ENCODE measurements around the gene MICAL2. TPM values are rescaled to one million over a fixed set of nuclear protein-coding genes. Genes with fewer than 3 reads are reported as not detected.
A peak's percentile ranks its signal among the peaks of the same experiment; 100 is the strongest.

The MICAL2 gene
- total and polyA plus RNA-seq, 12 donors: 8.4 to 80.5 (median 34.1) TPM

DNA sequence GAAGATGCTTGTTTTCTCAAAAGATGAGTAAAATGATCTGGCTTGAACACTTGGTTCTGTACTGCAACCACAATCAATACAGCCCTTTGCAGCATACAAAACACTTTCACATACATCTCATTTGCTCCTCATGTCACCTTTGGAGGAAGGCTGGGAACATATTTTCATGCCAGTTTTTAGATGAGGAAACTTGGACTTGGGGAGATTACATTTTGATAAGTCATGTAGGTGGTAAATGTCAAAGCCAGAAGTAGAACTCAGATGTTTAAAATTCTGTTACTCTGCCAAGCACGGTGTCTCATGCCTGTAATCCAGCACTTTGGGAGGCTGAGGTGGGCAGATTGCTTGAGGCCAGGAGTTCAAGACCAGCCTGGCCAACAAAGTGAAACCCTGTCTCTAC lies 121.8 kb downstream of the MICAL2 start:
- TF ChIP-seq, protein P1, sequence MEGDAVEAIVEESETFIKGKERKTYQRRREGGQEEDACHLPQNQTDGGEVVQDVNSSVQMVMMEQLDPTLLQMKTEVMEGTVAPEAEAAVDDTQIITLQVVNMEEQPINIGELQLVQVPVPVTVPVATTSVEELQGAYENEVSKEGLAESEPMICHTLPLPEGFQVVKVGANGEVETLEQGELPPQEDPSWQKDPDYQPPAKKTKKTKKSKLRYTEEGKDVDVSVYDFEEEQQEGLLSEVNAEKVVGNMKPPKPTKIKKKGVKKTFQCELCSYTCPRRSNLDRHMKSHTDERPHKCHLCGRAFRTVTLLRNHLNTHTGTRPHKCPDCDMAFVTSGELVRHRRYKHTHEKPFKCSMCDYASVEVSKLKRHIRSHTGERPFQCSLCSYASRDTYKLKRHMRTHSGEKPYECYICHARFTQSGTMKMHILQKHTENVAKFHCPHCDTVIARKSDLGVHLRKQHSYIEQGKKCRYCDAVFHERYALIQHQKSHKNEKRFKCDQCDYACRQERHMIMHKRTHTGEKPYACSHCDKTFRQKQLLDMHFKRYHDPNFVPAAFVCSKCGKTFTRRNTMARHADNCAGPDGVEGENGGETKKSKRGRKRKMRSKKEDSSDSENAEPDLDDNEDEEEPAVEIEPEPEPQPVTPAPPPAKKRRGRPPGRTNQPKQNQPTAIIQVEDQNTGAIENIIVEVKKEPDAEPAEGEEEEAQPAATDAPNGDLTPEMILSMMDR (IDR thresholded peaks at IDR 0.05): no peak
- no peak for TF ChIP-seq POLR2A (IDR thresholded peaks at IDR 0.05)
- Histone ChIP-seq H3K36me3 (replicated peaks in 1 of 2) (peaks cover 0 to 10% of the 10 kb centered on the region in 2 donors), H3K4me1 (replicated peaks in 1 of 2) (peaks cover 0 to 4% of the 10 kb centered on the region in 2 donors), H3K9me3 (replicated peaks in 1 of 3) (no peaks in the 10 kb centered on the region), H3K27me3 (no peaks in the 10 kb centered on the region), H3K4me3 (no peak overlapping the region), H3K27ac (peak overlapping the region in 1 of 5 donors; percentile 78)
- 80 to 83% (median 81%) methylated on average over 1 of the region's 1 CpG for WGBS, 4 donors
- no peak for DNase-seq
- intact Hi-C loops (cut with DNase I): loop anchor here in 1 of 2 donors (10.0 kb wide), 1 partner anchor 297 kb away; no protein-coding TSS in a partner anchor

DNA sequence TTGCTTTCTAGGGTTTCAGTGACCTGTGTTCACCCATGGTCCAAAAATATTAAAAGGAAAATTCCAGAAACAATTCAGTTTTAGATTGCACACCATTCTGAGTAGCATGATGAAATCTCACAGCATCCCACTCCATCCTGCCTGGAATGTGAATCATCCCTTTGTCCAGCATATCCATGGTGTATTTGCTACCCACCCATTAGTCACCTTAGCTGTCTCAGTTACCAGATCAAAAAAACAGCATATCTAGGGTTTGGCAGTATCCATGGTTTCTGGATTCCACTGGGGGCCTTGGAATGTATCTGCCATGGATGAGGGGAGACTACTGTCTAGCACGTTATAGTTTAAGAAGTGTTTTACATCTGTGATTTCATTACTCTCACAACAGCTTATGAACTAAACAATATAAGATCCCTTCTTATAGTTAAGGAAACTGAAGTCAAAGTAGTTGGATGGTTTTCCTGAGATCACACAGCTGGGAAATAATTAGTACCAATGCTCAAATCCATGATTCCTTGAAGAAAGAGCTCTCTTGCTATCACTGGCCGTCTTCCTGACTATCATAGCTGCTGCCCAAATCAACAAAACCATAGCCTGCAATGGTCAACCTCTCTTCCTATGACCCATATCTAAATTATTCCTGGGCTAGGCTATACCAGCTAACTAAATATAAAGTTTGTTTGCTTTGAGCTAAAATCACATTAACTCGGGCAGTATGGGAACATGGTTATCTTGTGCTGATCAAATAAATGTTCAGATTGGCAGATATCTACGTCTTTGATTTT lies 122.6 kb downstream of the MICAL2 start:
- H3K27me3 ChIP-seq: no peaks in the 10 kb centered on the region
- no peak overlapping the region for H3K4me3 ChIP-seq
- peak overlapping the region in 2 of 5 donors; percentile 52 to 78 for H3K27ac ChIP-seq
- peaks cover 0 to 2% of the 10 kb centered on the region in 2 donors for H3K36me3 ChIP-seq (replicated peaks in 1 of 2)
- H3K4me1 ChIP-seq (replicated peaks in 1 of 2): peaks cover 0 to 4% of the 10 kb centered on the region in 2 donors
- no peaks in the 10 kb centered on the region for H3K9me3 ChIP-seq (replicated peaks in 1 of 3)
- no peak for DNase-seq
- TF ChIP-seq, protein P1 (IDR thresholded peaks at IDR 0.05): no peak
- TF ChIP-seq POLR2A (IDR thresholded peaks at IDR 0.05): no peak
- intact Hi-C loops (cut with DNase I): loop anchor here in 1 of 2 donors (10.0 kb wide), 1 partner anchor 298 kb away; no protein-coding TSS in a partner anchor
- WGBS, 4 donors: 69 to 83% (median 76%) methylated on average over 4 of the region's 4 CpGs

GRCh38 chr11:12233602-12233925 lies 123.2 kb downstream of the MICAL2 start:
- no peak overlapping the region for H3K4me3 ChIP-seq
- DNase-seq: no peak
- peak overlapping the region in 3 of 5 donors; percentile 16 to 78 (median 68) for H3K27ac ChIP-seq
- H3K36me3 ChIP-seq (replicated peaks in 1 of 2): no peaks in the 10 kb centered on the region
- H3K4me1 ChIP-seq (replicated peaks in 1 of 2): peaks cover 0 to 4% of the 10 kb centered on the region in 2 donors
- WGBS, 4 donors: 78 to 81% (median 79%) methylated on average over 1 of the region's 1 CpG
- intact Hi-C loops (cut with DNase I): loop anchor here in 1 of 2 donors (10.0 kb wide), 1 partner anchor 299 kb away; no protein-coding TSS in a partner anchor
- TF ChIP-seq POLR2A (IDR thresholded peaks at IDR 0.05): no peak
- TF ChIP-seq, protein P1 (IDR thresholded peaks at IDR 0.05): no peak
- no peaks in the 10 kb centered on the region for H3K9me3 ChIP-seq (replicated peaks in 1 of 3)
- H3K27me3 ChIP-seq: no peaks in the 10 kb centered on the region

DNA sequence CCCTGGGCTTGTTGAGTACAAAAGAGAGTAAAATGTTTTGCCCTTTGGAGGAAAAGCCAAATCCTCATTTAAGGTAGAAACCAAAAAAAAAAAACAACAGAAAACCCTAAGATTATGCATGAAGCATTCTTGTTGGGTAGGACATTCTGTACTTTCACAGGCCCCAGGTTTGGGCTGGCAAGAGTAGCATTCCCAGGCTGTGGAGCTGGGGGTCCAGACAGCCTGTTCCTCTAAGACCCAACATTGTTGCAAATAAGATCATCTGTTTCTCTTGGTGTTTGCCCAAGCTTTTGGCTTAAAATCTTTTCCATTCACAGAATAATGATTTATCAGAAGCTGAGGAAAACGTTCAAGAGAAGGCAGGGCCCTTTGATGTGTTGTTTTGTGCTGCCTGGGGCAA lies 123.8 kb downstream of the MICAL2 start:
- DNase-seq: no peak
- 27 to 57% (median 45%) methylated on average over 1 of the region's 1 CpG for WGBS, 4 donors
- intact Hi-C loops (cut with DNase I): loop anchor here in 1 of 2 donors (10.0 kb wide), 1 partner anchor 299 kb away; no protein-coding TSS in a partner anchor
- Histone ChIP-seq H3K4me3 (no peak overlapping the region), H3K27ac (peak overlapping the region in 3 of 5 donors; percentile 16 to 78 (median 68)), H3K27me3 (no peaks in the 10 kb centered on the region), H3K4me1 (replicated peaks in 1 of 2) (peaks cover 0 to 4% of the 10 kb centered on the region in 2 donors), H3K9me3 (replicated peaks in 1 of 3) (no peaks in the 10 kb centered on the region), H3K36me3 (replicated peaks in 1 of 2) (no peaks in the 10 kb centered on the region)
- TF ChIP-seq POLR2A (IDR thresholded peaks at IDR 0.05): no peak
